Activated naive CD4-positive, alpha-beta T cell treated with anti-CD3 and anti-CD28 coated beads, Interleukin-2, amount 50 U/mL, for 24 hours (primary cell): ENCODE measurements around the gene C19orf44.
"Not testable (repeated sequence)": the region's sequence is repeated elsewhere in the genome, so short reads cannot be mapped to it uniquely, and the experiment has no call there.

Experiments used
- H3K27ac Mint-ChIP-seq: one replicate; pipeline ENCODE4 v1.8.0; 2021; ENCODE audit warnings: mild to moderate bottlenecking, mixed read lengths
- H3K27me3 Mint-ChIP-seq: one replicate; pipeline ENCODE4 v1.8.0; 2021; ENCODE audit warnings: mixed read lengths
- H3K36me3 Mint-ChIP-seq: one replicate; pipeline ENCODE4 v1.8.0; 2021; ENCODE audit warnings: mixed read lengths
- H3K4me1 Mint-ChIP-seq: one replicate; pipeline ENCODE4 v1.8.0; 2021; ENCODE audit warnings: mixed read lengths
- H3K4me3 Mint-ChIP-seq: one replicate; pipeline ENCODE4 v1.8.0; 2021; ENCODE audit warnings: mild to moderate bottlenecking, mixed read lengths
- H3K9me3 Mint-ChIP-seq: one replicate; pipeline ENCODE4 v1.8.0; 2021; ENCODE audit warnings: mixed read lengths

C19orf44 gene

GRCh38 chr19:16462757-16463250 lies 33.4 kb upstream of the C19orf44 start:
- no peak overlapping the region for H3K4me3 Mint-ChIP-seq
- peaks cover 83% of the 10 kb centered on the region for H3K4me1 Mint-ChIP-seq
- H3K27ac Mint-ChIP-seq = no peak overlapping the region
- no peaks in the 10 kb centered on the region for H3K27me3 Mint-ChIP-seq
- no peaks in the 10 kb centered on the region for H3K9me3 Mint-ChIP-seq
- peaks cover 2% of the 10 kb centered on the region for H3K36me3 Mint-ChIP-seq

GRCh38 chr19:16463341-16463990 lies 32.7 kb upstream of the C19orf44 start:
- no peak overlapping the region for H3K27ac Mint-ChIP-seq
- no peak overlapping the region for H3K4me3 Mint-ChIP-seq
- peaks cover 81% of the 10 kb centered on the region for H3K4me1 Mint-ChIP-seq
- no peaks in the 10 kb centered on the region for H3K27me3 Mint-ChIP-seq
- no peaks in the 10 kb centered on the region for H3K9me3 Mint-ChIP-seq
- peaks cover 2% of the 10 kb centered on the region for H3K36me3 Mint-ChIP-seq

DNA sequence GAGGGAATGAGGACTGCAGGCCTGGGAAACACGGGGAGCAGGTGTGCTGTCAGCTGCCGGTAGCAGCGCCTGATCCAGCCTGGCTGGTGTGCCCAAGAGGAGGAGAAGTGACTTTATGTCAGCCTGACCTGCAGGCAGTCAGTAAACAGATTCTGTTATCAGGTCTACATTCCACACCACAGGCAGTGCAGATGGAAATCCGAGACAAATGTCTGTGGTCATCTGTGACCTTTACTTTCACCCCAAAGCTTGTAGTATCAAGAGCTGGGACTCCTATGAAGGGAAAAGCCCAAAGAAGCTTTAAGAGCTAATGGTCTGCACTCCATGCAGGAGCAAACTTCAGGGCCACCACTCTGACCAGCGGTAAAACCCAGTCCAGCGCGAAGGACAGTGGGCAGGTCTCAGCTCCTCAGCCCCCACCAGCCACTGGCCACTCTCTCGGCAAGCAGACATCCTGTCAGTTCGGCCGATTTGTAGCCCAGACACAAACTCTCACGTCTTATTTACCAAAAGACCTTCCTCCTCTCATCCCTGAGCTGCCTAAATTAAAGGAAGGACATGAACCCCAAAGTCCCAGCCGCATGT lies 32.1 kb upstream of the C19orf44 start:
- Mint-ChIP-seq H3K27me3 (no peaks in the 10 kb centered on the region), H3K36me3 (peaks cover 2% of the 10 kb centered on the region), H3K27ac (no peak overlapping the region), H3K4me3 (no peak overlapping the region), H3K4me1 (peaks cover 81% of the 10 kb centered on the region), H3K9me3 (no peaks in the 10 kb centered on the region)

DNA sequence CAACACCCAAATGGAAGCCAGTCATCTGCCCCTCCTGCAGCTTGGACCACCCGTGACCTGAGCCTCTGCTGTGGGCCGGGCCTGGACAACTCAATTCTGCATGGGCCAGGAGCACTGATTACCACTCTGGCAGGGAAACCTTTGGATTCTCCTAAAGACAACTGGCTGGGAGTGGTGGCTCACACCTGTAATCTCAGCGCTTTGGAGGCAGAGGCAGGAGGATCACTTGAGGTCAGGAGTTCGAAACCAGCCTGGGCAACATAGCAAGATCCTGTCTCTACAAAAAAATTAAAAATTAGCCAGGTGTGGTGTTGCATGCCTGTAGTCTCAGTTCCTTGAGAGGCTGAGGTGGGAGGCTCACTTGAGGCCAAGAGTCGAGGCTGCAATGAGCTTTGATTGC lies 31.0 kb upstream of the C19orf44 start:
- Mint-ChIP-seq H3K9me3 (no peaks in the 10 kb centered on the region), H3K4me3 (no peak overlapping the region), H3K4me1 (peaks cover 81% of the 10 kb centered on the region)

GRCh38 chr19:16466802-16467427 lies 29.3 kb upstream of the C19orf44 start:
- H3K4me3 Mint-ChIP-seq, H3K36me3 Mint-ChIP-seq, H3K27me3 Mint-ChIP-seq, H3K27ac Mint-ChIP-seq, H3K9me3 Mint-ChIP-seq: not testable (repeated sequence)
- peaks cover 79% of the 10 kb centered on the region for H3K4me1 Mint-ChIP-seq

More for the DNA sequence above, 31.0 kb upstream of the C19orf44 start:
- Mint-ChIP-seq H3K36me3 (peaks cover 2% of the 10 kb centered on the region), H3K27ac (no peak overlapping the region), H3K27me3 (no peaks in the 10 kb centered on the region)

GRCh38 chr19:16467581-16467980 lies 28.6 kb upstream of the C19orf44 start:
- H3K9me3 Mint-ChIP-seq = no peaks in the 10 kb centered on the region
- no peaks in the 10 kb centered on the region for H3K27me3 Mint-ChIP-seq
- H3K27ac Mint-ChIP-seq = no peak overlapping the region
- H3K36me3 Mint-ChIP-seq = peaks cover 4% of the 10 kb centered on the region
- peaks cover 73% of the 10 kb centered on the region for H3K4me1 Mint-ChIP-seq
- H3K4me3 Mint-ChIP-seq = no peak overlapping the region

DNA sequence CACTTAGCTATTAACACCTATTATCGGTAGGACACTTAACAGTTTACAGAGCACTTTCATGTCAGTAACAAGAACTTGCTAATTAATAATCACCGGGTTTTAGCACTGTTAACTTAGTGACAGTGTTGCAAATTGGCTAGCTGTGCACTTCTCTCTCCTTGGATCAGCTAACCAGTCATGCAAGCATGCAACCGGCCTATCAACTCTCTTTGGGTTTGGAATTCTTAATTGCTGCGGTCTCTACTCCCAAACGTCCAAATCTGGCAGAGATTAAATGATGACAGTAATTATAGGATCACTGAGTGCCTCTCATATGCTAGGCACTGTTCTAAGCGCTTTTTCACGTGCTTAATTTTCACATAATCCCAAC lies 25.7 kb upstream of the C19orf44 start:
- no peaks in the 10 kb centered on the region for H3K9me3 Mint-ChIP-seq
- peaks cover 47% of the 10 kb centered on the region for H3K4me1 Mint-ChIP-seq
- H3K27ac Mint-ChIP-seq = no peak overlapping the region

GRCh38 chr19:16470911-16471811 lies 25.0 kb upstream of the C19orf44 start:
- peaks cover 43% of the 10 kb centered on the region for H3K4me1 Mint-ChIP-seq
- no peaks in the 10 kb centered on the region for H3K27me3 Mint-ChIP-seq
- H3K9me3 Mint-ChIP-seq = no peaks in the 10 kb centered on the region
- H3K4me3 Mint-ChIP-seq = peak overlapping the region; percentile 88
- H3K27ac Mint-ChIP-seq = no peak overlapping the region
- peaks cover 3% of the 10 kb centered on the region for H3K36me3 Mint-ChIP-seq

More for the DNA sequence above, 25.7 kb upstream of the C19orf44 start:
- Mint-ChIP-seq H3K27me3 (no peaks in the 10 kb centered on the region), H3K4me3 (peak overlapping the region; percentile 88), H3K36me3 (peaks cover 4% of the 10 kb centered on the region)

DNA sequence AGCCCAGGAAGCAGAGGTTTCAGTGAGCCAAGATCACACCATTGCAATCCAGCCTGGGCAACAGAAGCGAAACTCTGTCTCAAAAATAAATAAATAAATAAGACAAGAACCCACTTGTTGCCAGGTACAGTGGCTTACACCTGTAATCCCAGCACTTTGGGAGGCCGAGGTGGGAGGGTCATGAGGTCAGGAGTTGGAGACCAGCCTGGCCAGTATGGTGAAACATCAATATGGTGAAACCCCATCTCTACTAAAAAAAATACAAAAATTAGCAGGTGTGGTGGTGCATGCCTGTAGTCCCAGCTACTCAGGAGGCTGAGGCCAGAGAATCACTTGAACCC lies 23.7 kb upstream of the C19orf44 start:
- not testable (repeated sequence) for H3K27me3 Mint-ChIP-seq, H3K27ac Mint-ChIP-seq, H3K36me3 Mint-ChIP-seq, H3K9me3 Mint-ChIP-seq
- Mint-ChIP-seq H3K4me3 (peak overlapping the region; percentile 80), H3K4me1 (peaks cover 32% of the 10 kb centered on the region)

DNA sequence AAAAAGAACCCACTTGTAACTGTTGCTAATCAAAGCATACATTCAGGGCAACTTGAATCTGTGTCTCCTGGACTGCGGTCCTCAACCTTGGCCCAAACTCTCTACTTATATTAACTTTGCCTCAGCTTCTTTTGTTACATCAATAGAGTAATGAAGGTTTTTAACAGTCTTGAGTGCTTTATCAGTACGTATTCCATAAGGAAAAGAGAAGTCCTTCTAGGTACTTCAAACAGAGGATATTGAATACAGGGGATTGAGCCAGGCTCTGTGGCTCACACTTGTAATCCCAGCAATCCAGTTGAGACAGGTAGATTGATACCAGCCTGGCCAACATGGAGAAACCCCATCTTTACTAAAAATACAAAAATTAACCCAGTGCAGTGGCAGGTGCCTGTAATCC lies 23.2 kb upstream of the C19orf44 start:
- Mint-ChIP-seq H3K9me3 (no peaks in the 10 kb centered on the region), H3K36me3 (peaks cover 1% of the 10 kb centered on the region), H3K27ac (no peak overlapping the region), H3K4me1 (peaks cover 28% of the 10 kb centered on the region), H3K27me3 (no peaks in the 10 kb centered on the region), H3K4me3 (peak overlapping the region; percentile 68)

- peaks cover 1% of the 10 kb centered on the region for H3K36me3 Mint-ChIP-seq
- no peaks in the 10 kb centered on the region for H3K9me3 Mint-ChIP-seq
- no peaks in the 10 kb centered on the region for H3K27me3 Mint-ChIP-seq
- H3K4me3 Mint-ChIP-seq = no peak overlapping the region
- no peak overlapping the region for H3K27ac Mint-ChIP-seq
- peaks cover 21% of the 10 kb centered on the region for H3K4me1 Mint-ChIP-seq
Measured at GRCh38 chr19:16473875-16474392, 22.3 kb upstream of the C19orf44 start.

DNA sequence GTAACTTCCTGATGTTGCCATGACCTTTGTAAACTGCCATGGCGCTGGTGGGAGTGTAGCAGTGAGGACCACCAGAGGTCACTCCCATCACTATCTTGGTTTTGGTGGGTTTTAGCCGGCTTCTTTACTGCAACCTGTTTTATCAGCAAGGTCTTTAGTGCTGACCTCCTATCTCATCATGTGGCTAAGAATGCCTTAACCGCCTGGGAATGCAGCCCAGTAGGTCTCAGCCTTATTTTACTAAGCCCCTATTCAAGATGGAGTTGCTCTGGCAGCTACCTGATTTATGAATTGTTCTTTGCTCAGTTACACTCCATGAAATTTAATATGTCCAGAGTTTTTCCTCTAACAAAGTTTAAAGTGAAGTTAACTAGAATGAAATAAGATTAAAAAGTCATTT lies 19.8 kb upstream of the C19orf44 start:
- H3K4me3 Mint-ChIP-seq = no peak overlapping the region
- no peaks in the 10 kb centered on the region for H3K36me3 Mint-ChIP-seq
- H3K4me1 Mint-ChIP-seq = no peaks in the 10 kb centered on the region
- H3K27ac Mint-ChIP-seq = no peak overlapping the region
- H3K9me3 Mint-ChIP-seq = no peaks in the 10 kb centered on the region
- H3K27me3 Mint-ChIP-seq = no peaks in the 10 kb centered on the region

- Mint-ChIP-seq H3K27me3 (no peaks in the 10 kb centered on the region), H3K9me3 (no peaks in the 10 kb centered on the region), H3K27ac (peak overlapping the region; percentile 46), H3K4me1 (no peaks in the 10 kb centered on the region), H3K4me3 (no peak overlapping the region), H3K36me3 (no peaks in the 10 kb centered on the region)
Measured at GRCh38 chr19:16477311-16477710, 18.9 kb upstream of the C19orf44 start.

- no peaks in the 10 kb centered on the region for H3K27me3 Mint-ChIP-seq
- H3K27ac Mint-ChIP-seq = no peak overlapping the region
- H3K9me3 Mint-ChIP-seq = no peaks in the 10 kb centered on the region
- H3K4me3 Mint-ChIP-seq = no peak overlapping the region
- H3K36me3 Mint-ChIP-seq = no peaks in the 10 kb centered on the region
- no peaks in the 10 kb centered on the region for H3K4me1 Mint-ChIP-seq
Measured at GRCh38 chr19:16482745-16483144, 13.4 kb upstream of the C19orf44 start.

- H3K4me3 Mint-ChIP-seq, H3K27ac Mint-ChIP-seq, H3K9me3 Mint-ChIP-seq, H3K4me1 Mint-ChIP-seq, H3K36me3 Mint-ChIP-seq, H3K27me3 Mint-ChIP-seq: not testable (repeated sequence)
Measured at GRCh38 chr19:16486476-16486875, 9.7 kb upstream of the C19orf44 start.
